Measurements from ENCODE around the gene PPP1CA.

The PPP1CA gene

DNA sequence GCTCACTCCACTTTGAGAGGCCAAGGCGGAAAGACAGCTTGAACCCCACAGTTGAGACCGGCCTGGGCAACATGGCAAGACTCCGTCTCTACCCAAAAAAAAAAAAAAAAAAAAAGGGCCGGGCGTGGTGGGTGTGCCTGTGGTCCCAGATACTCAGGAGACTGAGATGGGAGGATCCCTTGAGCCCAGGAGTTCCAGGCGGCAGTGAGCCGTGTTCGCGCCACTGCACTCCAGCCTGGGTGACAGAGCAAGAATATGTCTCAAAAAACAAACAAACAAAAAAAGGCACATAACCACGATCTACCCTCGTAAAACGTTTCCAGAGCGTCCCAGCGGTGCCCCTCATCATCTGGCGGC lies 10.7 kb downstream of the PPP1CA start:
- FAIRE-seq (no peak), DNase-seq (ENCODE audit: extremely low spot score, insufficient read length, low read depth) (no peak)

DNA sequence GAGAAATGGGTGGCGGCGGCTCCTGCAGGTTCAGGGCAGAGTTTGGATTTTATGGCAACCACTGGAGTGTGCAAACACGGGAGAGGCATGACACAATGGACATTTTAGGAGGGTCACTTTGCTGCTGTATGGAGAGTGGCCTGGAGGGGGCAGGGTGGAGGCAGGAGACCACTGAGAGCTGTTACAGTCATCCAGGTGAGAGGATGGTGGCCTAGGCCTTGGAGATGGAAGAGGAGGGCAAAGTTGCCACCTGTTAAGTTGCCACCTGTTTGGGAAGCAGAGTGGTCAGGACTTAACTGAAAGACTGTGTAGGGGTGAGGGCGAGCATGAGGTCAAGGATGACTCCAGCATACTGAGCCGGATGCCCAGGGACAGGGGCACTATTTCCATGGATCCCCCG lies 12.2 kb downstream of the PPP1CA start:
- no peak for DNase-seq (ENCODE audit: extremely low spot score, insufficient read length, low read depth)
- FAIRE-seq, result peak; percentile 53

DNA sequence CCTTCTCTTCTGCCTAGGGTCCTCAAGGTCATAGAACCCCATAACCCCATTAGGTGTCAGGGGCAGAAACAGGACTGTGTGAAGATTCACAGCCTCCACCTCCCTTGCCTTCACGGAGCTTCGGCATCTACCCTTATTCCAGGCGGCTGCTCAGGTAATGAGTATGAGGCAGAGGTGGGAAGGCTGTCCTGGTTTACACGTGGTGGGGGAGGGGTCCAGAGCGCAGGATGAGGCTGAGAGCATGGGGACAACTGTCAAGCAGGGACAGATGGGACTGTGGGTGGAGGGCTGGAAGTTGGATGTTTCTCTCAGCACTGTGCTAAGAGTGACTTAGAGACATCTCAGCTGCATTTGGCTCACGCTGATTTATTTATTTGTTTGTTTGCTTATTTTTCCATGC lies 14.1 kb downstream of the PPP1CA start:
- no peak for FAIRE-seq
- no peak for DNase-seq (ENCODE audit: extremely low spot score, insufficient read length, low read depth)

DNA sequence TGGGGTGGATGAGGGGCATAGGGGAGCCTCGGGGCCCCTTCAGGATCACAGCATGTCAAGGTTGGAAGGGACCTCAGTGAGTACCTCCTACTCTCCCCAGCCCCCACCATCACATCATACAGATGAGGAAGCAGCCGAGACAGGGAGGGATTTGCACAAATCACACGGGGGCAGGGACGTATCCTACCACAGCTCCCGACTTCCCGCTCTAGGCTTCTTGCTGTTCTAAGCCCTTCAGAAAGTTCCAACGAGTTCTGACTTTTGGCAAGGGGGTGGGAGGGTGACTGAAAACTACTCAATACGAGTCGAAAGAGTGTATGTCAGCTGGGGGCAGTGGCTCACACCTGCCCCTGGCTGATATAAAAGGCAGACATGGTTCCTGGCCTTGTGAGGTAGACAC lies 14.6 kb downstream of the PPP1CA start:
- FAIRE-seq, result no peak
- DNase-seq (ENCODE audit: extremely low spot score, insufficient read length, low read depth), result no peak

DNA sequence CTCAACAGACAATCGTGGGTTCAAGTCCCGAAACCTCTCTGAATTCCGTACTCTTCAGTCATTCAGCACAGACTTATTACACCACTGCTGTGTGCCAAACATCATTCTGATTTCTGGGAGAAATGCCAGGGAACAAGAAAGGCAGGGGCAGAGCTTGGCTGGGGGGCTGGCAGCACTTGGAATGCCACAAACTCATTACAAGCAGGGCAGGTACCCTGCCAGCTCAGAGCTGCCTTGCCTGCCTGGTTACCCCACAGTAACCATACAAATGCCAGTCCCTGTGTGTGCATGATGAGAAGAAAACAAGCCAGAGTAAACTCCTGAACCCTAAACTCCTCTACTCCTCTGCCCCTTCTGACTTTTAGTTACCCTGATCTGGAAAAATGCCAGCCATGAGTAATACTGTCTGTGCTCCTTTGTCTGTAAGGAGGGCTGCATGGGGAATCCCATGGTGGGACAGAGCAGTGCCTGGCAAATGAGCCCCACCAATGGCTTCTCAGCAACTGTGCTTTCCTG lies 16.7 kb downstream of the PPP1CA start:
- no peak for FAIRE-seq
- DNase-seq (ENCODE audit: extremely low spot score, insufficient read length, low read depth), result no peak

DNA sequence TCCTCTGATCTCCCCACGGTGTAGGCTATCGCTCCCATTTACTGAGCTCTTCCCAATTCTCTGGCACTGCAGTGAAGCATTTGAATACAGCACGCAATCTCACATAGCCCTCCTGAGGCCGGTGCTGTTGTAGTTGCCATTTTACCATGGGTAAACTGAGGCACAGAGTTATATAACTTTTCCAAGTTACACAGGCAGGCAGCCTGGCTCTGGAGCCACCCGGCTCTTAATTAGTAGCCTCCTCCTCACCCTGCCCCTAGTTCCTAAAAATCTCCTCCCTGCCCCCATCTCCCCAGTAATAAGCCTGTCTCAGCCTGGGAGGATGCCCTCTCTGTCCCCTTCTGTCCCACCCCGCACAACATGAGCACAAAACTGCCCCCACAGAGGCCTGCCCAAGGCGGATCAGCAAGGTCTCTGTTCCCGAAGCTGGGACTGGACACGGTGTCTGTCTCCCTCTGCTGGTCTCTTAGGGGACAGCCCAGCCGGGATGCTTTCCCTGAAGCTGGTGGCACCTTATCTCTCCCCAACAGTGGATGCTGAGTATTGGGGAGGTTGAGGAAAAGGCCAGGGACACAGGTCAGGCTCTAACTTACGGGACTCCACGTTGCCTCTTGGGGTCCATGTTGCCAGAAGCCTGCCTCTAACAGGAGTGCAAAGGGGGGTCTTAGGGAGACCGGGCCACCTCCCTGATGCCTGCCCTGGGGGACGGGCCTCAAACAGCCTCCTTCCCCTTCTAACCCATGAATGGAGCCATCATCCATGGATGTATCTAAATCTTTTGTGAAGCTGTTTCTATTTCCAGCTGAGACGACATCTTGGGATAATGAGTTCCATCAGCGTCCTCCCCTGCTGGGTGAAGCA lies 19.2 kb downstream of the PPP1CA start:
- DNase-seq (ENCODE audit: extremely low spot score, insufficient read length, low read depth) (no peak), FAIRE-seq (peak; percentile 86)

DNA sequence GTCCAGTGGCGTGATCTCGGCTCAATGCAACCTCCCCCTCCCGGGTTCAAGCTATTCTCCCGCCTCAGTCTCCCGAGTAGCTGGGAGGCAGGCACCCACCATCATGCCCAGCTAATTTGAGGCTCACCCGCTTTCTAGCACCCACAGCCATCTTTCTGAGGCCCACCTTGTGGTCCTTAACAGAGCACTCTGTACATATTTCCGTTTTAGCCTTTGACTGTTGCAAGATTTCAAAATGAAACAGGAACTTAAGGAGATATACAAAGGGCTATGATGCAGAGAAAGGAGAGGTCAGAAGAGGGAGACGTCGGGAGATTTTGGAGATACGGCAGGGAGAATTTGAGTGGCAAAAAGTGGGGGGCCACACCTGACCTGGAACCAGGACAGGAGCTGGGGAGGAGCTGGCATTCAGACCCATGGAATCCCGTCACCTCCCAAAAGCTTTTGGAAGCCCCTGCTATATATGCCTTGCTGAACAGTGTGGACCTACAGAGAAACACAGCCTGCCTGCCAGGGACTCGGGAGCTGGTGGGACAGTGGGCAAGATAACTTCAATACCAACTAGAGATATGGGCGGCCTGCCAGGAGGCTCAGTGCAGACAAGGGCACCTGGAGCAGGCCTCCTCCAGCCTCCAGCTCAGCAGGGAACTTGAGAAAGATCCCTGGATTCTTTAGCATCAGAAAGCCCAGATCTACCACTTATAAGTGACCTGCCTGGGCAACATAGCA lies 20.2 kb downstream of the PPP1CA start:
- FAIRE-seq (peak; percentile 53), DNase-seq (ENCODE audit: extremely low spot score, insufficient read length, low read depth) (no peak)

DNA sequence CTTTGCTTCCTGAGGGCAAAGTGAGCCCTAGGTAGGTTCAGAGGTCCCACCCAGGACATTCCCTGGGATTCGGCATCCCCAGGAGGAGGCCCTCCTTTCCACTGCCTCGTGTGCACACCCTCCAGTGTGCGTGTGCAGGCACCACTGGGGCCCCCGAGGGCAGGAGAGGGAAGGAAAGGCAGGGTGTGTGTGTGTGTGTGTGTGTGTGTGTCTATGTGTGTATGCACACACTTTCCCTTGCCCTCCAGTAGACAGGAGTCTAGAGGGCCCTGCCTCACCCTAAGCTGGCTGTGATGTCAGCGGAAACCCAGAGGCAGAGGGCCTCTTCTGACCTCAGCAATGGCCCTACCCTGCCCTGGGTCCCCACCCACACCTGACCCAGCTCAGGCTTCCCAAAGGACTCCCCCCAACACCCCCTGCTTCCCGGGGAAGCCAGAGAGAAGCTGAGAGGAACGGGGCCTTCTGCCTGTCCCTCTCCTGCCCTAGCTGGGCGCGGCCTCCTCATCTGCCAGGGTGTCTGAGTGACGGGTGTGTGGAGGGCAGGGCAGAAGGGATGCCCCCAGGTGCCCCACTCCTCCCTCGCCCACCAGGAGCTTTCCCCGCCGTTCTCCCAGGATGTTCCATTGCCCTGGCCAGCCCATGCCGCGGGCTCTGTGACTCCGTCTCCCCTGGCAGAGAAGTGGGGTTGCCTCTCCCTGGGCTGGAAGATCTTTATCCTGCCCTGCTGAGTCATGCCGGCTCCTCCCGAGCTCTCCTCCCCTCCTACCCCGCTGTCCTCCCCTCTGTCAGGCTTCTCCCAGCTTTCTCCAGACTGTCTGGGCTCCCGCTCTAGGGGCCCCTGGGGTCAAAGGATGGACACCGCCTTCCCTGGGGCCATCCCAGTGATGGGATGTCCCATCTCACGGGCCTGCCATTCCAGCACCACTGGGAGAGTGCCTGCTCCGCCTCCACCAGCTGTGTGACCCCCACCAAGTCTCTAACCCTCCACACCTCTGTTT lies 22.3 kb downstream of the PPP1CA start:
- DNase-seq (ENCODE audit: extremely low spot score, insufficient read length, low read depth), result no peak
- no peak for FAIRE-seq

DNA sequence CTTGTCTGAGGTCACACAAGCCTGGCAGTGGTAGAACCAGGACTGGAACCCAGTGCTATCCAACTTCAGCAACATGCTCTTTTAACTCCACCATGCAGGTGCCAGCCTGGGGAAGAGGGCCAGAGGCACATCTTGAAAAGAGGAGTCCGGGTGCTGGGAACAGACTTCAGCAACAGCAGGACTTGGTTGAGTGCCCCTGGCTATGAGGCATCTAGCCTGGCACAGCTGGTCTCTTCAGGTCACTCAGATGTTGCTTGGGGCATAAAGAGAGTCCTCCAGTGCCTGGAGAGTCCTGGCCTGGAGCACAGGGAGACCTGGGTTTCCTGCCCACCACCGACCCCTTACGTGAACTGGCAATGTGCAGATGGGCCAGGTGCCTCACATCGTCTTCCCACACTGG lies 23.1 kb downstream of the PPP1CA start:
- FAIRE-seq, result no peak
- no peak for DNase-seq (ENCODE audit: extremely low spot score, insufficient read length, low read depth)

DNA sequence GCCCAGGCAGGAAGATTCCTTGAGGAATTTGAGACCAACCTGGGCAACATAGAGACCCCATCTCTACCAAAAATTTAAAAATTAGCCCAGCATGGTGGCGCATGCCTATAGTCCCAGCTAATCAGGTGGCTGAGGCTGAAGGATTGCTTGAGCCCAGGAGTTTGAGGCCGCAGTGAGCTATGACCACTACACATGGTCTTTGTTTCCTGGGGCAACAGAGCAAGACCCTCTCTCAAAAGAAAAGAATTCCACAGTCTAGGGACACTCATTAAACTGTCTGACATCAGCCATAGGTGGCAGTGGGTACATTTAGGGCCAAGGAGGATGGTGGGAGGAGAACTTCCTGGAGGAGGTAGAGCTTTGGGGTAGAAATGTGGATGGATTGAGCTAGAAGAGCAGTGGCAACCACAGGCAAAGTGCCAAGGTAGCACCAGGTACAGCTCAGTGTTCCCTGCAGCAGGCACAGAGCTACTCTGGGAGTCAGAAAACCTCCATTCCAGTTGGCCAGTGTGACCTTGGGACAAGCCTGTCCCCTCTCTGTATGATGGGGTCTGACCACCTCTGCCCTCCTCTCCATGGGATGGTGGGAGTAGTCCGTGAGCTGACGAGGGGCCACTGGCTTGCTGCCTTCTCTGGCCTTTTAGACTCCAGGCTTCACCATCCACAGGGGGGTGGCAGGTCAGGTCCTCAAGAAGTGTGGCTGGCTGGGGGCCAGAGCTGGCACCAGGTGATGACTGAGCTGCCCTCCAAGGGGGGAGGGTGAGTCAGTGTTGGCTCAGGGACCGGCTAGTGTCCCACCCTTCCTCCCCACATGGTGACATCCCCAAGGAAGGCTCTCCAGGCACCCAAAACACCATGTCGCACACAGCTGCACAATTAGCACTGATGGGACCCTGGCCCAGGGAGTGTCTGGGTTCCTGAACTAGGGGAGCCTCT lies 24.5 kb downstream of the PPP1CA start:
- DNase-seq (ENCODE audit: extremely low spot score, insufficient read length, low read depth) (no peak), FAIRE-seq (no peak)

DNA sequence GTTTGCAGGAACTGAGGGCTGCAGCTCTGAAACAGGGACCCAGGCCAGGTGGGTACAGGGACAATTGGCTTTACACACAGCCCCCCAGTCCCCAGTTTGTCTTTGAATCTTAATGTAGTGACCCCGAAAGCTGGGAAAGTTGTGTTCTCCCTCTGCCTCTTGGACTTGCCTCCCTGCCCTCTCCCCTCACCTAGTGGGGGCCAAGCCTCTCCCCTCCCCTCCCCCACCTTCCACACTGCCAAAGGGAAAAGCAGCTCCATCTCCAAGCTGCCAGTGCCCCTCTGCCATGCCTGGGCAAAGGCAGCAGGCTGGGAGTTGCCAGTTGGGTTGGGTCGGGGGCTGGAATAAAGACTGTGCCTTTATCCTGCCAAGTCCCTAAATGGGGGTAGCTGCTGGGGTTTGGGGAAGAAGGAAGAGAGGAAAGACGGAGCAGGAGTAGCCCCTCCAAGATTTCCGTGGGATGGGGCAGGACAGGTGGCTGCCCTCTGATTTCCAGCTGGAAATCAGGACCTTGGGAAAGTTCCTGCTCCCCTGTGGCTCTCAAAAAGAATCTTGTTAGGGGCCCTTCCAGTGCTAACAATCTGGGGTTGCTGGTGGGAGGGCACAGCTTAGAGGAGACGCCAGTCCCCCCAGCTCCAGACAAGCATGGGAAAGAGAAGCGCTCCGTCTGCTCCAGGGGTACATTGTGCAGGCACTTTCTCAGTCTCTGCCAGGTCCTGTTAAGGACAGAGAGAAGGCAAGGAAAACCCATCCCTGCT lies 25.4 kb downstream of the PPP1CA start:
- FAIRE-seq, result no peak
- DNase-seq (ENCODE audit: extremely low spot score, insufficient read length, low read depth), result no peak

DNA sequence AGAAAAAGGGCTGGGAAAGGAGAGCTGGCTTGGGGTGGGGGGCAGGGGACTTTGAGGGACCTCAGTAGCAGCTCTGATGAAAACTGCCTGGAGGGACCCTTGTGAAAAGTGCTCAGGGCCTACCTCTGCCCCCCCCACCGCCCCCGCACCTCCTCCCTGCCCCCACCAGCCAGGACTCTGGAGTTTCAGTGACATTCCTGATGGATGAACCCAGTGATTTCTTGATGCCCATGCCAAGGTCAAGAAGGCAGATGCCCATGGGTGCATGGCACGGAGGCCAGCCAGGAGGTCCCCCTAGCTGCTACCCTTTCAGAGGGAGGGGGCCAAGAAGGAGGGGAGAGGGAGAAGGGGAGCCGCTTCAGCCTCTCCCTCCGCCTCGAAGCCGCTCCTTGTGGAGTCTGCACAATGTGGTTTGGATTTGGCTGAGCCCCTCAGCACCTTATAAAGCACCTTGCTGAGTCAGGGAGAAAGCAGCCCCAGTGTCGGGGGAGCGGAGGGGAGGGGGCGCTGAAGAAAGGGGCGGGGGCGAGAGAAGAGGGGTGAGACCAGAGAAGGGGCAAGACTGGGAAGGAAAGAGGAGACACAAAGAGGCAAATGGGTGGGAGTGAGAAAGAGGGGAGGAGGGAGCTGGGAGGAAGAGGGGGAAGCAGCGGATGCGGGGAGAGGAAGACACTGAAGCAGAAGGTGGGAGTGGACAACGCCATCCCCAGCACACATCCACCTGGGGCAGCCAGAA lies 26.2 kb downstream of the PPP1CA start:
- DNase-seq (ENCODE audit: extremely low spot score, insufficient read length, low read depth) (no peak), FAIRE-seq (no peak)

DNA sequence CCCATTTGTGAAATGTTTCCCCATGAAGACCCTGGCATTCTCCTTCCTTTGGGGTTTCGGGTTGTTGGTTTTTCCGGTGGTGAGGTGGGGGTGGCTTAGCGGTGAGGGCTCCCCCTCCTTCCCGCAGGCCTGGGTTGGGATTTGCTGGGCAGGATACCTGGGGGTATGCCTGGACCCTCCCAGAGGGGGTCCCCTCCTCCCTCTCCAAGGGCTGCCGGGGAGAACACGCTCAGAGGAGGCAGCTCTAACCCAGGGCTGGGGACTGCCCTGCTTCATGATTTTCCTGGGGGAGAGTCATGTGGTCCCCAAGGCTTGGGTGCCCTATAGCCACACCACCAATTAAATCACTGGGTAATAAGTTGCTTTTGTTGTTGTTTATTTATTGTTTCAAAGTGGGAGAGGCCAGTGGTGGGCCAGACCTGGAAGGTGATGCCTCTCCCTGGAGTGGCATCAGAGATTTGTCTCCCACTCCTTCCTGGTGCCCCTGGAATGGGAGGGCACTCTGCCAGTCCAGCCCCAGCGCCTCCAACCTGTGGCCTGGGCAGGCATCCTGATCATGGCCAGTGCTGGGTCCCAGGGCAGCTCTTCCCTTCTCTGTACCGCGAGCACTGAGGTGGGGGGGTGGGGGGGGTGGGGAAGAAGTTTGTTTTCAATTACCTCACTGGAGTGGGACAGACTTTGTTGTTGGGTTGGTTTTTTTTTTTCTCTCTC lies 26.9 kb downstream of the PPP1CA start:
- no peak for FAIRE-seq

DNA sequence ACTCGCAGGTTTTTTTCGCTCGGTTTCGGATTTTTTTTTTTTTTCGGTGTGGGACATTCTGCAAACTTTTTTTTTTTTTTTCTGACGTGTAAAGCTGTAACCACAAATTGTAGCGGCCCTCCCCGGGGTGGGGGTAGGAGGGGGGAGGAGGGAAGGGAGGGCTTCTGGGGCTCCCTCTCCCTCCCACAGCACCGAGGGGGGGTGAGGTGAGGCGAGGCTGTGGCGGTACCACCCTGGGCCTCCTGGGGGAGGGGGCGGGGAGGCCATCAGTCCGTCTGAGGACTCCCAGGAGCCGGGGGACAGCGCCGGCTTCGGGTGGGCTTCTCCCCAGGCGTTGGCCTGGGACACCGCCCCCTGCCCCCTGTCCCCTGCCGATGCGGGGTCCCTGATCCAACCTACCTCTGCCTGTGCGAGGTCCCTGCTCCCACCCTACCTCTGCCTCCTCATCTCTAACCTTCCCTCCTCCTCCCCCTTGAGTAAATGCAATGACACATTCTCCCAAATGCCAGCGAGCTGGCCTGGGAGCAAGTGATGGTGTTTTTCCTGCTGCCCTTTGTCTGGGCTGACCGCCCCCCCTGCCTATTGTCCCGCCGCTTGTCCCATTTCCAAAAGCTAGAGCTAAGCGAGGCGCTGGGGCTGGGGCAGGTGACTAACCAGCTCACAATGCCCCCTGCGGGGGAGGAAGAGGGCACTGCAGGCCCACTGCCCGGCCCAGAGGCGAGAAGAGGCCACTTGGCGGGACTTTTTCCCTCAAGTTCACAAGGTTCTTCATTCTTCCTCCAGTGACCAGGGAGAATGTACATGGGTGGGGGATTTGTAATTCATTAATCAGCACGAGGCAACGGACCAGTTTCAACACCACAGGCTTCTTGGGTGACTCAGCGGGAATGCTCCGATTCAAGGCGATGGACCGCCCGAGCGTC lies 27.7 kb downstream of the PPP1CA start:
- no peak for DNase-seq (ENCODE audit: extremely low spot score, insufficient read length, low read depth)
- peak; percentile 41 for FAIRE-seq

More for the DNA sequence above, 26.9 kb downstream of the PPP1CA start:
- no peak for DNase-seq (ENCODE audit: extremely low spot score, insufficient read length, low read depth)

DNA sequence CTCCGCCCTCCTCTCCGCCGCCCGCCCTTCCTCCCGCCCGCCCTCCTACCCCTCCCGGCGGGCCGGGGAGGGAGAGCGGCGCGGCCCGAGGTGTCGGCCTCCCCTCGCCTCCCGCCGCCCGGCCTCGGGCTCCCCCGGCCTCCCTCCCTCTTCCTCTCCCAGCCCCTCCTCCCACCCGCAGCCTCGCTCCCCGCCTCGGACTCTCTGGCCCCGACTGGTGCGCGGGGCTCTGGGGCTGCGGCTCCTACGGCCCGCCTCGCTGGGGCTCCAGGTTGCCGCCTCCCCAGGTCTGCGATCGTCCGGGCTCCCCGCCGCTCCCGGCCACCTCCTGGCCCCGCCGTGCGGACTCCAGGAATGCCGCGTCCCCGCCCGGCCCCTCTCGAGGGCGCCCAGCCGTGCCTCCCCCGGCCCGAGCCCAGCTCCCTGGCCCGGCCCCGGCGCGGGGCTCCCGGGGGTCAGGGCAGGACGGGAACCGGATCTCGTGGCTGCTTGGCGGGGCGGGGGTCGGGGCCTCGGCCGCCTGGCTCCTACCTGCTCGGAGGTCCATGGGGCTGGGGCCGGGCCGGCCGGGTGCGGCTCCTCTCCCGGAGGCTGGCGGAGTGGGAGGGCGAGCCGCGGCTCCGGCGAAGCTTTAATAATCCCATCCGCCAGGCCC lies 28.5 kb downstream of the PPP1CA start, which contains the start of gene CLCF1:
TSS of gene CLCF1 (minus strand) at position 606 of the 655 bp plus-strand sequence. CDS start at position 547, 59 bp downstream.
- no peak for FAIRE-seq
- DNase-seq (ENCODE audit: extremely low spot score, insufficient read length, low read depth), result no peak

Data from GM18507 (cell line).